ENCODE results near the gene ERBB4.

ERBB4 gene

DNA sequence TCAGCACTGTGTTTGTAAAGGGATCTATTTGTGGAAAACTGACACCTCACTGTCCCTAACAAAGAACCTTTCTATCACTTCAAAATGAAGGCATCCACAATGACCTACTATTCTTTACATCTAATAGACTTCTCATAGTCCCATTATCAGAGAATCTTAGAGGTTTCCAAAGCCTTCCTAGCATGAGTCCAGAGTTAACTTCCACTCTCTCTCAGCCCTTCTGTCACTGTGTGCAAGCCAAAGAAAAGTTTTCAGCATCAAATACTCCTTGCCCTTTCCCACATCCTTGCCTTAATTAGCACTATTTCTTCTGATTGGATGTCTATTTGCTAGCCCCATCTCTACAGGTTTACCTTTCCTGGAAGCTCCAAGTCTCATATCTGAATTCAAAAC is 178.5 kb downstream of the ERBB4 start:
- H3K9ac ChIP-seq (ENCODE audit: low read length), result no peak overlapping the region
- H3K4me3 ChIP-seq (ENCODE audit: low read length), result no peak overlapping the region
- DNase-seq, result no peak
- no peaks in the 10 kb centered on the region for H3K79me2 ChIP-seq (ENCODE audit: low read length)
- H3F3A ChIP-seq (ENCODE audit: insufficient read depth, low read length), result no peaks in the 10 kb centered on the region
- H3K4me2 ChIP-seq (ENCODE audit: low read depth, low read length), result no peak overlapping the region
- H2AFZ ChIP-seq (ENCODE audit: low read length), result no peak overlapping the region
- TF ChIP-seq EZH2 (optimal IDR thresholded peaks at IDR 0.05; ENCODE audit: low read depth, low read length), result no peak
- no peak for TF ChIP-seq EZH2phosphoT487 (IDR thresholded peaks at IDR 0.05; ENCODE audit: low read length)
- TF ChIP-seq, protein P1, sequence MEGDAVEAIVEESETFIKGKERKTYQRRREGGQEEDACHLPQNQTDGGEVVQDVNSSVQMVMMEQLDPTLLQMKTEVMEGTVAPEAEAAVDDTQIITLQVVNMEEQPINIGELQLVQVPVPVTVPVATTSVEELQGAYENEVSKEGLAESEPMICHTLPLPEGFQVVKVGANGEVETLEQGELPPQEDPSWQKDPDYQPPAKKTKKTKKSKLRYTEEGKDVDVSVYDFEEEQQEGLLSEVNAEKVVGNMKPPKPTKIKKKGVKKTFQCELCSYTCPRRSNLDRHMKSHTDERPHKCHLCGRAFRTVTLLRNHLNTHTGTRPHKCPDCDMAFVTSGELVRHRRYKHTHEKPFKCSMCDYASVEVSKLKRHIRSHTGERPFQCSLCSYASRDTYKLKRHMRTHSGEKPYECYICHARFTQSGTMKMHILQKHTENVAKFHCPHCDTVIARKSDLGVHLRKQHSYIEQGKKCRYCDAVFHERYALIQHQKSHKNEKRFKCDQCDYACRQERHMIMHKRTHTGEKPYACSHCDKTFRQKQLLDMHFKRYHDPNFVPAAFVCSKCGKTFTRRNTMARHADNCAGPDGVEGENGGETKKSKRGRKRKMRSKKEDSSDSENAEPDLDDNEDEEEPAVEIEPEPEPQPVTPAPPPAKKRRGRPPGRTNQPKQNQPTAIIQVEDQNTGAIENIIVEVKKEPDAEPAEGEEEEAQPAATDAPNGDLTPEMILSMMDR (IDR thresholded peaks at IDR 0.05; ENCODE audit: low read length), result no peak
- no peaks in the 10 kb centered on the region for H3K9me2 ChIP-seq (replicated peaks; ENCODE audit: insufficient read depth, low read length)
- no peaks in the 10 kb centered on the region for H3K4me1 ChIP-seq (ENCODE audit: low read length)
- H3K9me3 ChIP-seq (replicated peaks; ENCODE audit: insufficient read depth, low read length), result no peaks in the 10 kb centered on the region
- H3K27ac ChIP-seq (ENCODE audit: low read length), result no peak overlapping the region
- no peaks in the 10 kb centered on the region for H3K27me3 ChIP-seq (replicated peaks; ENCODE audit: insufficient read depth, low read length)
- H3K36me3 ChIP-seq (replicated peaks; ENCODE audit: insufficient read depth, low read length), result no peaks in the 10 kb centered on the region
- no peaks in the 10 kb centered on the region for H4K20me1 ChIP-seq (ENCODE audit: insufficient read depth, low read length)

DNA sequence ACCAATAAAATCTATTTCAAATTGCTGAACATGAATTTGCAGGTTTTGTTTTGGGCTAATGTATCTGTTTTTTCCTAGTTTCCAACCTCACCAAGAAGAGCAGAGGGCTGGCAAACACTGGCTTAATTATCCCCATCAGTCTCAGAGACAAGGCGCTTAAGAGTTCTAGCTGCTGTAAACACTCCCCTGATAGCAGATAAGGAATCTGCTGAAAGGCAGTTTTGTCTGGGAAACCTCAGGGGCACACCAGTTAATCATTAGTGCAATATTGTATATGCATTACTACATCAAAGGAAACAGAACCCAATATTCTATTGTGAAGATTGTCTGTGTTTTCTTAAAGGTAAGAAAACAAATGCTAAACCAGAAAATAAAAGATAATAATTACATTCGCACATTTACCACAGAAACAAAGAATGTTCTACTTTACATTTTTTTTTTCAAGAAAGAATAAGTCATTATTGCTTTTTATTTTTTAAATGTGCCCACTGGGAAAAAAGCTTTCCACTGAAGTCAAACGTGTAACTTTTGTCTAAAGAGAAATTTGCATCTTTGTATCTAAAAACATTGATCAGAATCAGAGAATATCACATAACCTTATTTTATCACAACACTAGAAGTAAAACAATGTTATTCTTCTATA is 179.1 kb downstream of the ERBB4 start:
- no peak for DNase-seq
- H3K27ac ChIP-seq (ENCODE audit: low read length), result no peak overlapping the region
- no peaks in the 10 kb centered on the region for H3K79me2 ChIP-seq (ENCODE audit: low read length)
- TF ChIP-seq, protein P1 (IDR thresholded peaks at IDR 0.05; ENCODE audit: low read length), result no peak
- TF ChIP-seq EZH2phosphoT487 (IDR thresholded peaks at IDR 0.05; ENCODE audit: low read length) (no peak), EZH2 (optimal IDR thresholded peaks at IDR 0.05; ENCODE audit: low read depth, low read length) (no peak)
- no peaks in the 10 kb centered on the region for H3K27me3 ChIP-seq (replicated peaks; ENCODE audit: insufficient read depth, low read length)
- H4K20me1 ChIP-seq (ENCODE audit: insufficient read depth, low read length), result no peaks in the 10 kb centered on the region
- no peaks in the 10 kb centered on the region for H3K4me1 ChIP-seq (ENCODE audit: low read length)
- H3K9me3 ChIP-seq (replicated peaks; ENCODE audit: insufficient read depth, low read length), result no peaks in the 10 kb centered on the region
- no peak overlapping the region for H3K4me2 ChIP-seq (ENCODE audit: low read depth, low read length)
- no peak overlapping the region for H3K9ac ChIP-seq (ENCODE audit: low read length)
- no peaks in the 10 kb centered on the region for H3K9me2 ChIP-seq (replicated peaks; ENCODE audit: insufficient read depth, low read length)
- H3F3A ChIP-seq (ENCODE audit: insufficient read depth, low read length), result no peaks in the 10 kb centered on the region
- H2AFZ ChIP-seq (ENCODE audit: low read length), result no peak overlapping the region
- H3K36me3 ChIP-seq (replicated peaks; ENCODE audit: insufficient read depth, low read length), result no peaks in the 10 kb centered on the region
- no peak overlapping the region for H3K4me3 ChIP-seq (ENCODE audit: low read length)

GRCh38 chr2:212357606-212358005 is 181.0 kb downstream of the ERBB4 start:
- Histone ChIP-seq H3K27me3 (replicated peaks; ENCODE audit: insufficient read depth, low read length) (no peaks in the 10 kb centered on the region), H3K79me2 (ENCODE audit: low read length) (no peaks in the 10 kb centered on the region), H3K4me3 (ENCODE audit: low read length) (no peak overlapping the region), H4K20me1 (ENCODE audit: insufficient read depth, low read length) (no peaks in the 10 kb centered on the region), H3K4me1 (ENCODE audit: low read length) (no peaks in the 10 kb centered on the region), H3K27ac (ENCODE audit: low read length) (no peak overlapping the region), H3F3A (ENCODE audit: insufficient read depth, low read length) (no peaks in the 10 kb centered on the region), H3K4me2 (ENCODE audit: low read depth, low read length) (no peak overlapping the region), H3K36me3 (replicated peaks; ENCODE audit: insufficient read depth, low read length) (no peaks in the 10 kb centered on the region), H3K9me3 (replicated peaks; ENCODE audit: insufficient read depth, low read length) (no peaks in the 10 kb centered on the region), H2AFZ (ENCODE audit: low read length) (no peak overlapping the region), H3K9me2 (replicated peaks; ENCODE audit: insufficient read depth, low read length) (no peaks in the 10 kb centered on the region), H3K9ac (ENCODE audit: low read length) (no peak overlapping the region)
- TF ChIP-seq EZH2 (optimal IDR thresholded peaks at IDR 0.05; ENCODE audit: low read depth, low read length) (no peak), EZH2phosphoT487 (IDR thresholded peaks at IDR 0.05; ENCODE audit: low read length) (no peak)
- TF ChIP-seq, protein P1 (IDR thresholded peaks at IDR 0.05; ENCODE audit: low read length), result no peak
- DNase-seq, result no peak

Data from MM.1S (cell line).